IMR-90 (cell line): ENCODE measurements around the gene PTPRN2. TPM values are rescaled to one million over a fixed set of nuclear protein-coding genes. Genes with fewer than 3 reads are reported as not detected.

Experiments used
- ATAC-seq: fragments of 200-7000 bp; cut with Tn5 transposase; 2 replicates; pipeline ENCODE4 v1.9.1; 2020; ENCODE audit warnings: low read depth, mild to moderate bottlenecking, moderate library complexity
- BruUV-seq: library from RNA; stranded (reverse); fragments of 400-500 nt; replicated peaks from 2 replicates; lab custom pipeline; 2021; lab: Mats Ljungman, UMichigan
- CTCF ChIA-PET: fragments of 300-600 bp; formaldehyde crosslinking; extraction: SDS; loops from one replicate; lab custom pipeline; 2021; ENCODE audit warnings: antibody characterized with exemption; lab: Yijun Ruan, JAX
- POLR2A ChIA-PET: fragments of 300-600 bp; sonication (Branson Sonifier 250); formaldehyde crosslinking; loops from one replicate; lab custom pipeline; 2022; ENCODE audit warnings: antibody characterized with exemption; ENCODE audit not compliant: unreplicated experiment; lab: Charles Lee
- DNase-seq: peaks from one replicate; pipeline ENCODE4 v3.0.0; 2013
- H2AFZ ChIP-seq: replicated peaks from 2 replicates; pipeline ENCODE3; 2013; ENCODE audit warnings: low read length, mild to moderate bottlenecking; ENCODE audit not compliant: poor library complexity
- H2AK5ac ChIP-seq: 2 replicates; pipeline ENCODE4 v1.6.1; 2013; ENCODE audit warnings: low read depth, low read length, inconsistent platforms
- H2AK9ac ChIP-seq: replicated peaks from 2 replicates; pipeline ENCODE3; 2013; ENCODE audit warnings: mild to moderate bottlenecking, low read depth, low read length, moderate library complexity; ENCODE audit not compliant: poor library complexity
- H2BK120ac ChIP-seq: 2 replicates; pipeline ENCODE4 v1.6.1; 2013; ENCODE audit warnings: low read depth, low read length, inconsistent platforms
- H2BK15ac ChIP-seq: 3 replicates; pipeline ENCODE4 v1.6.1; 2013; ENCODE audit warnings: low read depth, low read length, inconsistent platforms
- H2BK20ac ChIP-seq: 2 replicates; pipeline ENCODE4 v1.6.1; 2013; ENCODE audit warnings: low read depth, mild to moderate bottlenecking, inconsistent platforms, low read length, moderate library complexity
- H2BK5ac ChIP-seq: 2 replicates; pipeline ENCODE4 v1.6.1; 2013; ENCODE audit warnings: mild to moderate bottlenecking, low read depth, low read length, inconsistent platforms; ENCODE audit not compliant: poor library complexity, severe bottlenecking
- H3K14ac ChIP-seq: replicated peaks from 2 replicates; pipeline ENCODE4 v1.6.1; 2013; ENCODE audit warnings: low read depth, low read length, inconsistent platforms
- H3K18ac ChIP-seq: 2 replicates; pipeline ENCODE4 v1.6.1; 2013; ENCODE audit warnings: low read depth, low read length, control low read depth
- H3K23ac ChIP-seq: 2 replicates; pipeline ENCODE4 v1.6.1; 2013; ENCODE audit warnings: low read depth, low read length, inconsistent platforms
- H3K27ac ChIP-seq: 2 replicates; pipeline ENCODE4 v1.5.1; 2013; ENCODE audit warnings: mild to moderate bottlenecking, control low read depth, low read length; ENCODE audit not compliant: insufficient read depth
- H3K27me3 ChIP-seq: 2 replicates; pipeline ENCODE4 v1.6.1; 2013; ENCODE audit warnings: low read length; ENCODE audit not compliant: control insufficient read depth, insufficient read depth
- H3K36me3 ChIP-seq: 2 replicates; pipeline ENCODE4 v1.6.1; 2013; ENCODE audit warnings: low read length, mixed read lengths; ENCODE audit not compliant: control insufficient read depth, insufficient read depth
- H3K4ac ChIP-seq: 2 replicates; pipeline ENCODE4 v1.6.1; 2013; ENCODE audit warnings: low read depth, low read length, inconsistent platforms
- H3K4me1 ChIP-seq: 2 replicates; pipeline ENCODE4 v1.6.1; 2013; ENCODE audit warnings: low read length, mixed read lengths; ENCODE audit not compliant: control insufficient read depth, insufficient read depth
- H3K4me2 ChIP-seq: 2 replicates; pipeline ENCODE4 v1.6.1; 2013; ENCODE audit warnings: low read depth, mild to moderate bottlenecking, control low read depth, low read length, moderate library complexity
- H3K4me3 ChIP-seq: 2 replicates; pipeline ENCODE4 v1.5.1; 2013; ENCODE audit warnings: low read depth, mild to moderate bottlenecking, control low read depth, low read length, moderate library complexity; ENCODE audit not compliant: insufficient read depth
- H3K56ac ChIP-seq: 2 replicates; pipeline ENCODE4 v1.6.1; 2013; ENCODE audit warnings: low read length, inconsistent platforms; ENCODE audit not compliant: insufficient read depth; ENCODE audit errors: extremely low read depth
- H3K79me1 ChIP-seq, 2 experiments: 2 replicates each; pipeline ENCODE4 v1.6.1; 2013; ENCODE audit warnings: low read length in 2 of 2, inconsistent platforms in 1 of 2, low read depth in 1 of 2
- H3K9ac ChIP-seq: 2 replicates; pipeline ENCODE4 v1.6.1; 2013; ENCODE audit warnings: low read depth, low read length, control low read depth
- H3K9me1 ChIP-seq: 2 replicates; pipeline ENCODE4 v1.6.1; 2013; ENCODE audit warnings: low read length, inconsistent platforms; ENCODE audit not compliant: insufficient read depth
- H3K9me3 ChIP-seq: 2 replicates; pipeline ENCODE4 v1.6.1; 2013; ENCODE audit warnings: low read length; ENCODE audit not compliant: control insufficient read depth, insufficient read depth
- H4K20me1 ChIP-seq: 2 replicates; pipeline ENCODE4 v1.6.1; 2013; ENCODE audit warnings: low read length, inconsistent platforms; ENCODE audit not compliant: insufficient read depth
- H4K5ac ChIP-seq: 2 replicates; pipeline ENCODE4 v1.6.1; 2013; ENCODE audit warnings: mild to moderate bottlenecking, low read depth, low read length, control low read depth
- H4K8ac ChIP-seq, 2 experiments: 2 replicates each; pipeline ENCODE4 v1.6.1; 2013; ENCODE audit warnings: low read depth in 2 of 2, low read length in 2 of 2, control low read depth in 1 of 2, inconsistent platforms in 1 of 2
- H4K91ac ChIP-seq: 2 replicates; pipeline ENCODE4 v1.6.1; 2013; ENCODE audit warnings: low read depth, low read length, inconsistent platforms; ENCODE audit not compliant: insufficient read depth
- BHLHE40 ChIP-seq: fragments of 150-350 bp; IDR thresholded peaks from 2 replicates; pipeline ENCODE4 v1.6.1; 2016; ENCODE audit warnings: mild to moderate bottlenecking, low read depth, low read length
- CEBPB ChIP-seq: IDR thresholded peaks from 2 replicates; pipeline ENCODE4 v1.6.1; 2012; ENCODE audit warnings: low read depth, low read length, improper control_type of control experiment
- MAFK ChIP-seq: IDR thresholded peaks from 2 replicates; pipeline ENCODE4 v1.6.1; 2012; ENCODE audit warnings: low read depth, low read length, improper control_type of control experiment
- MXI1 ChIP-seq: IDR thresholded peaks from 2 replicates; pipeline ENCODE4 v1.6.1; 2012; ENCODE audit warnings: low read depth, mild to moderate bottlenecking, low read length, moderate library complexity, borderline replicate concordance
- NFE2L2 ChIP-seq: fragments of 150-350 bp; IDR thresholded peaks from 2 replicates; pipeline ENCODE4 v1.6.1; 2016; ENCODE audit warnings: low read depth, mild to moderate bottlenecking, low read length
- RCOR1 ChIP-seq: IDR thresholded peaks from 2 replicates; pipeline ENCODE4 v1.6.1; 2012; ENCODE audit warnings: mild to moderate bottlenecking, low read length, improper control_type of control experiment; ENCODE audit not compliant: insufficient replicate concordance
- RFX5 ChIP-seq: IDR thresholded peaks from 2 replicates; pipeline ENCODE4 v1.8.0; 2012; ENCODE audit warnings: low read depth, mild to moderate bottlenecking, low read length, moderate library complexity
- WGBS, 2 experiments: methylation state at CpG; one replicate each; pipeline versions ENCODE4 v1.1.5 to v1.1.7; 2013; ENCODE audit warnings: missing lambda C conversion rate in 2 of 2; ENCODE audit not compliant: insufficient read length in 1 of 2; ENCODE audit errors: extremely low coverage in 2 of 2; 5-methylcytosine and 5-hydroxymethylcytosine counted together
- dilution Hi-C: fragments of 300-500 bp; cut with HindIII; formaldehyde crosslinking; loops from one replicate; pipeline ENCODE4 v1.14.3; 2018; ENCODE audit warnings: low sequenced_read_pairs; ENCODE audit not compliant: unreplicated experiment
- in situ Hi-C: fragments of 300-500 bp; cut with MboI; formaldehyde crosslinking; loops from 3 replicates; pipeline ENCODE4 v1.14.3; 2019; ENCODE audit warnings: low sequenced_read_pairs, inconsistent platforms, mixed read lengths
- intact Hi-C: fragments of 100-400 bp; cut with micrococcal nuclease; formaldehyde crosslinking; loops from 2 replicates; pipeline ENCODE4 v1.10.0; 2022
- polyA plus RNA-seq, 3 experiments: library from polyadenylated mRNA; depleted of rRNA; stranded (reverse); fragments of >200 nt; gene quantifications; 2 replicates each; pipeline ENCODE4 v1.2.3, GENCODE V29; 2012; ENCODE audit warnings: low replicate concordance in 1 of 3
- total RNA-seq: library from RNA; depleted of rRNA; stranded (reverse); fragments of >200 nt; gene quantifications from 2 replicates; pipeline ENCODE4 v1.2.3, GENCODE V29; 2012
- TF ChIP-seq, protein P1 (sequence below): fragments of 150-350 bp; IDR thresholded peaks from 2 replicates; pipeline ENCODE4 v1.6.1; 2016; ENCODE audit warnings: low read depth, mild to moderate bottlenecking, low read length, moderate library complexity, borderline replicate concordance
- TF ChIP-seq, protein P2 (sequence below): fragments of 150-350 bp; IDR thresholded peaks from 2 replicates; pipeline ENCODE4 v1.6.1; 2017; ENCODE audit warnings: mild to moderate bottlenecking, antibody characterized with exemption, low read length, low read depth

The PTPRN2 gene
- total and polyA plus RNA-seq, 2 of the 4 experiments (the other 2 are of a cell fraction): 0.03 TPM; not detected in 1

GRCh38 chr7:157938211-157938610, 649.4 kb downstream of the PTPRN2 start:
- H3K18ac ChIP-seq: no peak overlapping the region
- H3K4me1 ChIP-seq: no peaks in the 10 kb centered on the region
- H3K9me1 ChIP-seq: no peaks in the 10 kb centered on the region
- ChIA-PET POLR2A (no interaction called here), CTCF (no interaction called here)
- H2BK20ac ChIP-seq: no peak overlapping the region
- no peak overlapping the region for H4K8ac ChIP-seq
- no peak overlapping the region for H3K4ac ChIP-seq
- dilution Hi-C loops (no loop called here), in situ Hi-C loops (no loop called here), intact Hi-C loops (no loop called here)
- H3K23ac ChIP-seq: no peak overlapping the region
- H2AFZ ChIP-seq: no peak overlapping the region
- WGBS, 2 experiments: no CpG with 5 or more reads among the region's 4 CpGs
- H3K9ac ChIP-seq: no peak overlapping the region
- no peak overlapping the region for H3K14ac ChIP-seq
- BruUV-seq: no TSS peak
- no peak for DNase-seq
- H3K27ac ChIP-seq: no peak overlapping the region
- H4K20me1 ChIP-seq: no peaks in the 10 kb centered on the region
- H3K27me3 ChIP-seq: no peaks in the 10 kb centered on the region
- H2BK5ac ChIP-seq: no peak overlapping the region
- peaks cover 65% of the 10 kb centered on the region for H3K9me3 ChIP-seq
- H4K91ac ChIP-seq: no peak overlapping the region
- TF ChIP-seq, protein P1, sequence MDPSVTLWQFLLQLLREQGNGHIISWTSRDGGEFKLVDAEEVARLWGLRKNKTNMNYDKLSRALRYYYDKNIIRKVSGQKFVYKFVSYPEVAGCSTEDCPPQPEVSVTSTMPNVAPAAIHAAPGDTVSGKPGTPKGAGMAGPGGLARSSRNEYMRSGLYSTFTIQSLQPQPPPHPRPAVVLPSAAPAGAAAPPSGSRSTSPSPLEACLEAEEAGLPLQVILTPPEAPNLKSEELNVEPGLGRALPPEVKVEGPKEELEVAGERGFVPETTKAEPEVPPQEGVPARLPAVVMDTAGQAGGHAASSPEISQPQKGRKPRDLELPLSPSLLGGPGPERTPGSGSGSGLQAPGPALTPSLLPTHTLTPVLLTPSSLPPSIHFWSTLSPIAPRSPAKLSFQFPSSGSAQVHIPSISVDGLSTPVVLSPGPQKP: no peak
- no peak for TF ChIP-seq MXI1
- TF ChIP-seq NFE2L2: no peak
- no peak for TF ChIP-seq RFX5
- TF ChIP-seq MAFK: no peak
- TF ChIP-seq, protein P2, sequence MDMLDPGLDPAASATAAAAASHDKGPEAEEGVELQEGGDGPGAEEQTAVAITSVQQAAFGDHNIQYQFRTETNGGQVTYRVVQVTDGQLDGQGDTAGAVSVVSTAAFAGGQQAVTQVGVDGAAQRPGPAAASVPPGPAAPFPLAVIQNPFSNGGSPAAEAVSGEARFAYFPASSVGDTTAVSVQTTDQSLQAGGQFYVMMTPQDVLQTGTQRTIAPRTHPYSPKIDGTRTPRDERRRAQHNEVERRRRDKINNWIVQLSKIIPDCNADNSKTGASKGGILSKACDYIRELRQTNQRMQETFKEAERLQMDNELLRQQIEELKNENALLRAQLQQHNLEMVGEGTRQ: no peak
- TF ChIP-seq BHLHE40: no peak
- no peak for TF ChIP-seq RCOR1
- TF ChIP-seq CEBPB: no peak
- no peak overlapping the region for H2BK120ac ChIP-seq
- ATAC-seq: no peak
- H4K5ac ChIP-seq: no peak overlapping the region
- H2BK15ac ChIP-seq: no peak overlapping the region
- no peak overlapping the region for H2AK5ac ChIP-seq
- no peaks in the 10 kb centered on the region for H3K36me3 ChIP-seq
- no peak overlapping the region for H3K4me3 ChIP-seq
- no peak overlapping the region for H2AK9ac ChIP-seq
- H3K56ac ChIP-seq: no peak overlapping the region
- H3K4me2 ChIP-seq: no peak overlapping the region
- no peaks in the 10 kb centered on the region for H3K79me1 ChIP-seq
